Measurements from ENCODE around the gene ATP6V1F.

ATP6V1F gene

DNA sequence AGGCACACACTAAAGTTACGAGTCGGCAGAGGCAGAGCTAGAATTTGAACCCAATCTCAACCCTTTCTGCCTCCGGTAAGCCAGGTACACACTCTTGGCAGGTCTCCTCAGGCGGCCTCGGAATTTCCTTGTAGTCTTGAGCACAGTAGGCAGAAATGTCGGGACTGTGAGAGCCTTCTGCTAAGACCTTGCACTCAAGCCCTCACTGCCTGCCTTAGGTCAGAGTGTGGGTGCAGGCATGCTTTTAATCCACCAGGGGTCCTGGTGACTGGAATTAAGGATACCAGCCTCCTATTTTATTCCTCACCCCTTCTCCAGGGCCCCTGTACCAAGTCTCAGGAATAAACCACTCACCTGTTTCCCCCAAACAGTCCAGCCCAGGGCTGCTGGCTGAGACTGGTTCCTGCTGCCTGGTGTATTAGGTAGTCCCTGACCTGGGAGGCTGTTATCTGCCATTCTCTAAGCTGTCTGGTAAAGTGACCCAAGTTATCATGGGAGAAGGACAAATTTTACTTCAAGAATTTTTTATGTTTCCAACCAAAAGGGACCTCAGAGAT lies 855 bp downstream of the ATP6V1F start:
- no peaks in the 10 kb centered on the region for H3K9me2 ChIP-seq (replicated peaks; ENCODE audit: control insufficient read depth, low read length)
- TF ChIP-seq EZH2phosphoT487 (IDR thresholded peaks at IDR 0.05; ENCODE audit: borderline replicate concordance, low read length) (no peak), CTCF (IDR thresholded peaks at IDR 0.05; ENCODE audit: low read depth, low read length, poor library complexity, severe bottlenecking) (peak; percentile 63)
- no peak overlapping the region for H3K27ac ChIP-seq (ENCODE audit: low read depth, low read length)
- H3K9me3 ChIP-seq (ENCODE audit: control insufficient read depth, insufficient read depth, low read length): no peaks in the 10 kb centered on the region
- H3K4me2 ChIP-seq (ENCODE audit: low read length): peak overlapping the region; percentile 64
- peaks cover 29% of the 10 kb centered on the region for H3K36me3 ChIP-seq (ENCODE audit: control insufficient read depth, low read length)
- H3F3A ChIP-seq (ENCODE audit: control insufficient read depth, insufficient read depth): no peaks in the 10 kb centered on the region; the same call in 1 of the 2 replicates
- peaks cover 26% of the 10 kb centered on the region for H3K79me2 ChIP-seq (ENCODE audit: control insufficient read depth, low read length)
- peaks cover 22% of the 10 kb centered on the region for H3K4me1 ChIP-seq (ENCODE audit: control insufficient read depth, low read length)
- H3K27me3 ChIP-seq (ENCODE audit: control insufficient read depth, low read length): no peaks in the 10 kb centered on the region
- peak overlapping the region; percentile 79 for H3K4me3 ChIP-seq (ENCODE audit: low read length)
- H4K20me1 ChIP-seq (ENCODE audit: control insufficient read depth, insufficient read depth, low read depth, low read length): no peaks in the 10 kb centered on the region

GRCh38 chr7:128865303-128865702 lies 2.6 kb downstream of the ATP6V1F start:
- no peaks in the 10 kb centered on the region for H3K9me3 ChIP-seq (ENCODE audit: control insufficient read depth, insufficient read depth, low read length)
- no peaks in the 10 kb centered on the region for H3K9me2 ChIP-seq (replicated peaks; ENCODE audit: control insufficient read depth, low read length)
- H3K27ac ChIP-seq (ENCODE audit: low read depth, low read length): no peak overlapping the region
- H3K4me3 ChIP-seq (ENCODE audit: low read length): no peak overlapping the region
- H3K27me3 ChIP-seq (ENCODE audit: control insufficient read depth, low read length): peaks cover 6% of the 10 kb centered on the region
- no peaks in the 10 kb centered on the region; the same call in 1 of the 2 replicates for H3F3A ChIP-seq (ENCODE audit: control insufficient read depth, insufficient read depth)
- no peak overlapping the region for H3K4me2 ChIP-seq (ENCODE audit: low read length)
- no peak for TF ChIP-seq CTCF (IDR thresholded peaks at IDR 0.05; ENCODE audit: low read depth, low read length, poor library complexity, severe bottlenecking)
- TF ChIP-seq EZH2phosphoT487 (IDR thresholded peaks at IDR 0.05; ENCODE audit: borderline replicate concordance, low read length): no peak
- no peaks in the 10 kb centered on the region for H4K20me1 ChIP-seq (ENCODE audit: control insufficient read depth, insufficient read depth, low read depth, low read length)
- peaks cover 34% of the 10 kb centered on the region for H3K4me1 ChIP-seq (ENCODE audit: control insufficient read depth, low read length)
- H3K79me2 ChIP-seq (ENCODE audit: control insufficient read depth, low read length): peaks cover 26% of the 10 kb centered on the region
- peaks cover 29% of the 10 kb centered on the region for H3K36me3 ChIP-seq (ENCODE audit: control insufficient read depth, low read length)

GRCh38 chr7:128865996-128866877 lies 3.6 kb downstream of the ATP6V1F start:
- TF ChIP-seq CTCF (IDR thresholded peaks at IDR 0.05; ENCODE audit: low read depth, low read length, poor library complexity, severe bottlenecking): no peak
- no peak for TF ChIP-seq EZH2phosphoT487 (IDR thresholded peaks at IDR 0.05; ENCODE audit: borderline replicate concordance, low read length)
- H3K27ac ChIP-seq (ENCODE audit: low read depth, low read length): no peak overlapping the region
- peaks cover 29% of the 10 kb centered on the region for H3K36me3 ChIP-seq (ENCODE audit: control insufficient read depth, low read length)
- H3K9me3 ChIP-seq (ENCODE audit: control insufficient read depth, insufficient read depth, low read length): no peaks in the 10 kb centered on the region
- H3F3A ChIP-seq (ENCODE audit: control insufficient read depth, insufficient read depth): peaks cover under 1% of the 10 kb centered on the region
- no peaks in the 10 kb centered on the region for H3K9me2 ChIP-seq (replicated peaks; ENCODE audit: control insufficient read depth, low read length)
- no peaks in the 10 kb centered on the region for H4K20me1 ChIP-seq (ENCODE audit: control insufficient read depth, insufficient read depth, low read depth, low read length)
- peaks cover 26% of the 10 kb centered on the region for H3K79me2 ChIP-seq (ENCODE audit: control insufficient read depth, low read length)
- no peak overlapping the region for H3K4me3 ChIP-seq (ENCODE audit: low read length)
- no peak overlapping the region for H3K4me2 ChIP-seq (ENCODE audit: low read length)
- H3K4me1 ChIP-seq (ENCODE audit: control insufficient read depth, low read length): peaks cover 44% of the 10 kb centered on the region
- peaks cover 6% of the 10 kb centered on the region for H3K27me3 ChIP-seq (ENCODE audit: control insufficient read depth, low read length)
